Brain microvascular endothelial cell (primary cell): ENCODE results near the gene RAET1G.
"Not testable (repeated sequence)": the region's sequence is repeated elsewhere in the genome, so short reads cannot be mapped to it uniquely, and the experiment has no call there.

Source experiments
- DNase-seq: peaks from one replicate; pipeline ENCODE4 v3.0.0-alpha.2; 2020
- H3K27ac ChIP-seq: fragments of 250-450 bp; sonication (Bioruptor Pico); 2 replicates; pipeline ENCODE4 v1.5.1; 2020; ENCODE audit warnings: mild to moderate bottlenecking, moderate library complexity
- H3K27me3 ChIP-seq: fragments of 250-450 bp; sonication (Bioruptor Pico); replicated peaks from 2 replicates; pipeline ENCODE4 v1.5.1; 2020; ENCODE audit warnings: mild to moderate bottlenecking
- H3K36me3 ChIP-seq: fragments of 250-450 bp; sonication (Bioruptor Pico); replicated peaks from 2 replicates; pipeline ENCODE4 v1.5.1; 2020; ENCODE audit warnings: mild to moderate bottlenecking
- H3K4me3 ChIP-seq: 2 replicates; pipeline ENCODE4 v1.5.1; 2011; ENCODE audit warnings: low read depth, mild to moderate bottlenecking, control low read depth, low read length, moderate library complexity
- in situ Hi-C: cut with HindIII; loops from 2 replicates; pipeline ENCODE4 v1.10.0; 2017; ENCODE audit warnings: low sequenced_read_pairs, low pct_ligation_motif_present
- TF ChIP-seq, protein P1 (sequence below): IDR thresholded peaks from 2 replicates; pipeline ENCODE4 v1.5.1; 2011; ENCODE audit warnings: low read depth, mild to moderate bottlenecking, moderate library complexity, low read length, control low read depth, inconsistent platforms; ENCODE audit errors: missing control alignments

The RAET1G gene

DNA sequence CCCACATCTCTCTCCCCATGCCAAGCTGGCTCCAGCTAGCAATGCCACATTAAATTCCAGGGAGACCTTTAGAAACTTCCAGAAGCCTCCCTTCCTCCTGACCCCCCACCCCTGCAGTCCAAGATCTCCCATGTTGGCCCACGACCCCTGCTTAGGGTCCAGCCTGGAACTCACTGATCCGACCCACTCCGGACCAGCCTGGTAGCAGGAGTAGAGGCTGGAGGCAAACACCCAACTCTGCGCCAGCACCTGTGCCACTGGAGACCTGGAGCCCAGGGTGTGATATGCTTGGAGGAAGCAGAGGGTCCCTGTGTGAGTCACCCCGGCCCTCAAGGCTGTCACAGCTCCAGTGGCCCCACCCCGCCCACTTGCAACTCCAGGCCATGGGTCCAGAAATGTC lies 37.6 kb upstream of the RAET1G start:
- H3K4me3 ChIP-seq, result no peak overlapping the region
- H3K27ac ChIP-seq, result no peak overlapping the region
- H3K27me3 ChIP-seq, result peaks cover 38% of the 10 kb centered on the region
- in situ Hi-C loops, result no loop called here
- DNase-seq, result no peak
- TF ChIP-seq, protein P1, sequence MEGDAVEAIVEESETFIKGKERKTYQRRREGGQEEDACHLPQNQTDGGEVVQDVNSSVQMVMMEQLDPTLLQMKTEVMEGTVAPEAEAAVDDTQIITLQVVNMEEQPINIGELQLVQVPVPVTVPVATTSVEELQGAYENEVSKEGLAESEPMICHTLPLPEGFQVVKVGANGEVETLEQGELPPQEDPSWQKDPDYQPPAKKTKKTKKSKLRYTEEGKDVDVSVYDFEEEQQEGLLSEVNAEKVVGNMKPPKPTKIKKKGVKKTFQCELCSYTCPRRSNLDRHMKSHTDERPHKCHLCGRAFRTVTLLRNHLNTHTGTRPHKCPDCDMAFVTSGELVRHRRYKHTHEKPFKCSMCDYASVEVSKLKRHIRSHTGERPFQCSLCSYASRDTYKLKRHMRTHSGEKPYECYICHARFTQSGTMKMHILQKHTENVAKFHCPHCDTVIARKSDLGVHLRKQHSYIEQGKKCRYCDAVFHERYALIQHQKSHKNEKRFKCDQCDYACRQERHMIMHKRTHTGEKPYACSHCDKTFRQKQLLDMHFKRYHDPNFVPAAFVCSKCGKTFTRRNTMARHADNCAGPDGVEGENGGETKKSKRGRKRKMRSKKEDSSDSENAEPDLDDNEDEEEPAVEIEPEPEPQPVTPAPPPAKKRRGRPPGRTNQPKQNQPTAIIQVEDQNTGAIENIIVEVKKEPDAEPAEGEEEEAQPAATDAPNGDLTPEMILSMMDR, result no peak
- no peaks in the 10 kb centered on the region for H3K36me3 ChIP-seq

DNA sequence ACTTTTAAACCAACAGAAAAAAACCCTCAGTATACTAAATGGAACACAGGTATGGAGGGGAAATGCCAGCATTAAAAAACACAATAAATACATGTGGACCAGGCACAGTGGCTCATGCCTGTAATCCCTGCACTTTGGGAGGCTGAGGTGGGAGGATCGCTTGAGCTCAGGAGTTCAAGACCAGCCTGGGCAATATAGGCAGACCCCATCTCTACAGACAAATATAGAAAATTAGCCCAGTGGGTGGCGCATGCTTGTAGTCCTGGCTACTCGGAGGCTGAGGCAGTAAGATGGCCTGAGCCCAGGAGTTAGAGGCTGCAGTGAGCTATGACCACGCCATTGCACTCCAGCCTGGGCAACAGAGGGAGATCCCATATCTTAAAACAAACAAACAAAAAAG lies 36.9 kb upstream of the RAET1G start:
- in situ Hi-C loops, H3K36me3 ChIP-seq, DNase-seq, H3K27ac ChIP-seq, H3K4me3 ChIP-seq: not testable (repeated sequence)
- peaks cover 37% of the 10 kb centered on the region for H3K27me3 ChIP-seq

DNA sequence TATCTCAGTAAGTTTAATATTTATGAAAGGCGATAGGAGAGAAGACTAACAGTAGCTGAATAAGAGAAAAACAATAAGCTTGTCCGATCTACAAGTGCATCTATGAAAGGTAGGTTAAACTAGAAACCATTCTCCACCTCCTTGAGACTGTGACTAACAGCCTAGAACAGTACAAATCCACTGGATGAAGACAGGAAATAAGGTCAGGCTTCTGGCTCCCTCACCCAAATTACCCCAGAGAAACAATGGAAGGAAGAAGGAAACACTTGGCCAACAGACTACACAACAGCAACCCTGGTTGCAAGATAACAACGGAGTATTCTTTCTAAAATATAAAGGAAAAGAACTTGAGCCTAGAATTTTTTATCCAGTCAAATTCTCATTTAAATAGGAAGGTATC lies 35.2 kb upstream of the RAET1G start:
- DNase-seq, in situ Hi-C loops, H3K4me3 ChIP-seq, H3K27ac ChIP-seq, H3K36me3 ChIP-seq: not testable (repeated sequence)
- H3K27me3 ChIP-seq, result peaks cover 33% of the 10 kb centered on the region

- in situ Hi-C loops, H3K27ac ChIP-seq, H3K4me3 ChIP-seq, DNase-seq, H3K36me3 ChIP-seq: not testable (repeated sequence)
- peaks cover 50% of the 10 kb centered on the region for H3K27me3 ChIP-seq
These were observed 32.9 kb upstream of the RAET1G start for GRCh38 chr6:149955654-149956317.

- DNase-seq, H3K4me3 ChIP-seq, H3K36me3 ChIP-seq, H3K27ac ChIP-seq, in situ Hi-C loops: not testable (repeated sequence)
- peaks cover 56% of the 10 kb centered on the region for H3K27me3 ChIP-seq
These were observed 32.2 kb upstream of the RAET1G start for GRCh38 chr6:149954984-149955653.

DNA sequence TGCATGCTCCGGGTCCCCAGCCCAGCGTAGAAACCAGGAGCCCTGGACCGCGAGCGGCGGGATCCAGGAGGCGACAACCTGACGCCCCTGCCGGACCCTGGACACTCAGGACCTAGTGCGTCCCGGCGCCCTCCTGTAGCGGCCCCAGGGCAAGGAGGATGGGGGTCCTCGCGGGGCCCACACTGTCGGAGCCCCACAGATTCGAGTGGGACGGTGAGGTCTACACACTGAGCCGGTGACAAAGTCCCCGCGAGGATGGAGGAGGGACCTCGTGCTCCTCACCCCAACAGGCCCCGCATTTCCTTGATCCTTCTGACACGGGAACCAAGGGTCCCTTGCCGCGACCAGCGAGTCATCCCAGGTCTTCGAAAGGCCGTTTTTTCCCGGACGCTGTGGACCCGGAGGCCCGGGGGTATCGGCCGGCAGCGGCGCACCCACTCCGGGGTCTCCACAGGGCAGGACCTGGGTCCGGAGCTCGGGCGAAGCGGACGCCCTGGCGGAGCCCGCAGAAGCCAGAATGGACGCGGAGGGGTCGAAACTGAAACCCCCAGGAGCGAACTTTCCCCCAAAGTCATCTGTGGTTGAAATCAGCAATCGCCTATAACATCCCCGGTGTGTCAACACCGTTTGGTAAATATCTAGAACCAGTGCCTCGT lies 31.5 kb upstream of the RAET1G start:
- H3K4me3 ChIP-seq, DNase-seq, H3K27ac ChIP-seq, in situ Hi-C loops, H3K36me3 ChIP-seq: not testable (repeated sequence)
- peaks cover 57% of the 10 kb centered on the region for H3K27me3 ChIP-seq

- H3K4me3 ChIP-seq, H3K27ac ChIP-seq, in situ Hi-C loops, H3K36me3 ChIP-seq, DNase-seq: not testable (repeated sequence)
- H3K27me3 ChIP-seq, result peaks cover 57% of the 10 kb centered on the region
These were observed 31.0 kb upstream of the RAET1G start for GRCh38 chr6:149953934-149954327.

GRCh38 chr6:149953390-149953789 lies 30.5 kb upstream of the RAET1G start:
- H3K36me3 ChIP-seq, in situ Hi-C loops, H3K4me3 ChIP-seq, DNase-seq, H3K27ac ChIP-seq: not testable (repeated sequence)
- peaks cover 57% of the 10 kb centered on the region for H3K27me3 ChIP-seq

- no peak for DNase-seq
These were observed 28.7 kb upstream of the RAET1G start for GRCh38 chr6:149951626-149952025.

More at GRCh38 chr6:149951626-149952025, 28.7 kb upstream of the RAET1G start:
- Histone ChIP-seq H3K36me3 (no peaks in the 10 kb centered on the region), H3K27ac (no peak overlapping the region), H3K27me3 (peaks cover 46% of the 10 kb centered on the region), H3K4me3 (no peak overlapping the region)
- in situ Hi-C loops, result no loop called here
- TF ChIP-seq, protein P1, result no peak
